Measurements from ENCODE around the gene ABCG1. TPM values are rescaled to one million over a fixed set of nuclear protein-coding genes. Genes with fewer than 3 reads are reported as not detected.
"Not testable (repeated sequence)": the region's sequence is repeated elsewhere in the genome, so short reads cannot be mapped to it uniquely, and the experiment has no call there.

ABCG1 gene
- polyA plus RNA-seq (ENCODE audit: insufficient read length in 4 of 4) = 10 to 100 TPM in 1 of 4 donors, 1 to 10 TPM in 3; 6.0 to 10.2 (median 9.7) TPM

GRCh38 chr21:42218836-42219605, at the start of gene ABCG1:
Gene ABCG1 (plus strand): TSS chr21:42219140. CDS start chr21:42219263, 123 bp downstream.
- no peak for DNase-seq (ENCODE audit: low read depth in 4 of 4, low spot score in 3 of 4)

- DNase-seq (ENCODE audit: low read depth in 4 of 4, low spot score in 3 of 4) = no peak
Observed at GRCh38 chr21:42169758-42170157, 49.2 kb upstream of the ABCG1 start.

- no peak for DNase-seq (ENCODE audit: low read depth in 4 of 4, low spot score in 3 of 4)
Observed at GRCh38 chr21:42171091-42172053, 47.6 kb upstream of the ABCG1 start.

GRCh38 chr21:42172596-42173483, 46.1 kb upstream of the ABCG1 start:
- DNase-seq (ENCODE audit: low read depth in 4 of 4, low spot score in 3 of 4) = no peak

GRCh38 chr21:42174173-42174572, 44.8 kb upstream of the ABCG1 start:
- DNase-seq (ENCODE audit: low read depth in 4 of 4, low spot score in 3 of 4) = no peak

GRCh38 chr21:42175110-42175710, 43.7 kb upstream of the ABCG1 start:
- no peak for DNase-seq (ENCODE audit: low read depth in 4 of 4, low spot score in 3 of 4)

- DNase-seq (ENCODE audit: low read depth in 4 of 4, low spot score in 3 of 4) = no peak
Observed at GRCh38 chr21:42176859-42177258, 42.1 kb upstream of the ABCG1 start.

GRCh38 chr21:42179316-42179715, 39.6 kb upstream of the ABCG1 start:
- no peak for DNase-seq (ENCODE audit: low read depth in 4 of 4, low spot score in 3 of 4)

GRCh38 chr21:42180001-42180400, 38.9 kb upstream of the ABCG1 start:
- DNase-seq (ENCODE audit: low read depth in 4 of 4, low spot score in 3 of 4) = not testable (repeated sequence)

- DNase-seq (ENCODE audit: low read depth in 4 of 4, low spot score in 3 of 4) = no peak
Observed at GRCh38 chr21:42182713-42183371, 36.1 kb upstream of the ABCG1 start.

- DNase-seq (ENCODE audit: low read depth in 4 of 4, low spot score in 3 of 4) = no peak
Observed at GRCh38 chr21:42183374-42184266, 35.3 kb upstream of the ABCG1 start.

GRCh38 chr21:42186591-42186990, 32.3 kb upstream of the ABCG1 start:
- no peak for DNase-seq (ENCODE audit: low read depth in 4 of 4, low spot score in 3 of 4)

GRCh38 chr21:42187976-42188653, 30.8 kb upstream of the ABCG1 start:
- DNase-seq (ENCODE audit: low read depth in 4 of 4, low spot score in 3 of 4) = no peak

GRCh38 chr21:42188663-42189062, 30.3 kb upstream of the ABCG1 start:
- DNase-seq (ENCODE audit: low read depth in 4 of 4, low spot score in 3 of 4) = no peak

- no peak for DNase-seq (ENCODE audit: low read depth in 4 of 4, low spot score in 3 of 4)
Observed at GRCh38 chr21:42189431-42189830, 29.5 kb upstream of the ABCG1 start.

GRCh38 chr21:42189860-42190485, 29.0 kb upstream of the ABCG1 start:
- no peak for DNase-seq (ENCODE audit: low read depth in 4 of 4, low spot score in 3 of 4)

- DNase-seq (ENCODE audit: low read depth in 4 of 4, low spot score in 3 of 4) = no peak
Observed at GRCh38 chr21:42190486-42190863, 28.5 kb upstream of the ABCG1 start.

- no peak for DNase-seq (ENCODE audit: low read depth in 4 of 4, low spot score in 3 of 4)
Observed at GRCh38 chr21:42191064-42191463, 27.9 kb upstream of the ABCG1 start.

Data from left renal pelvis (tissue), 4 donors.